ENCODE data around the gene VSTM2L.

- no peak for TF ChIP-seq TCF12 (IDR thresholded peaks at IDR 0.05; ENCODE audit: low read depth)
- TF ChIP-seq YY1 (IDR thresholded peaks at IDR 0.05; ENCODE audit: low read depth), result no peak
- no peak for TF ChIP-seq EP300 (IDR thresholded peaks at IDR 0.05; ENCODE audit: borderline replicate concordance)
- TF ChIP-seq CEBPB (IDR thresholded peaks at IDR 0.05), result no peak
- TF ChIP-seq RAD21 (IDR thresholded peaks at IDR 0.05; ENCODE audit: low read depth), result no peak
- TF ChIP-seq, protein P1, sequence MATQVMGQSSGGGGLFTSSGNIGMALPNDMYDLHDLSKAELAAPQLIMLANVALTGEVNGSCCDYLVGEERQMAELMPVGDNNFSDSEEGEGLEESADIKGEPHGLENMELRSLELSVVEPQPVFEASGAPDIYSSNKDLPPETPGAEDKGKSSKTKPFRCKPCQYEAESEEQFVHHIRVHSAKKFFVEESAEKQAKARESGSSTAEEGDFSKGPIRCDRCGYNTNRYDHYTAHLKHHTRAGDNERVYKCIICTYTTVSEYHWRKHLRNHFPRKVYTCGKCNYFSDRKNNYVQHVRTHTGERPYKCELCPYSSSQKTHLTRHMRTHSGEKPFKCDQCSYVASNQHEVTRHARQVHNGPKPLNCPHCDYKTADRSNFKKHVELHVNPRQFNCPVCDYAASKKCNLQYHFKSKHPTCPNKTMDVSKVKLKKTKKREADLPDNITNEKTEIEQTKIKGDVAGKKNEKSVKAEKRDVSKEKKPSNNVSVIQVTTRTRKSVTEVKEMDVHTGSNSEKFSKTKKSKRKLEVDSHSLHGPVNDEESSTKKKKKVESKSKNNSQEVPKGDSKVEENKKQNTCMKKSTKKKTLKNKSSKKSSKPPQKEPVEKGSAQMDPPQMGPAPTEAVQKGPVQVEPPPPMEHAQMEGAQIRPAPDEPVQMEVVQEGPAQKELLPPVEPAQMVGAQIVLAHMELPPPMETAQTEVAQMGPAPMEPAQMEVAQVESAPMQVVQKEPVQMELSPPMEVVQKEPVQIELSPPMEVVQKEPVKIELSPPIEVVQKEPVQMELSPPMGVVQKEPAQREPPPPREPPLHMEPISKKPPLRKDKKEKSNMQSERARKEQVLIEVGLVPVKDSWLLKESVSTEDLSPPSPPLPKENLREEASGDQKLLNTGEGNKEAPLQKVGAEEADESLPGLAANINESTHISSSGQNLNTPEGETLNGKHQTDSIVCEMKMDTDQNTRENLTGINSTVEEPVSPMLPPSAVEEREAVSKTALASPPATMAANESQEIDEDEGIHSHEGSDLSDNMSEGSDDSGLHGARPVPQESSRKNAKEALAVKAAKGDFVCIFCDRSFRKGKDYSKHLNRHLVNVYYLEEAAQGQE (IDR thresholded peaks at IDR 0.05; ENCODE audit: low read depth), result no peak
- TF ChIP-seq CREB1 (IDR thresholded peaks at IDR 0.05; ENCODE audit: low read depth), result no peak
- TF ChIP-seq EGR1 (IDR thresholded peaks at IDR 0.05), result no peak
- no peak for TF ChIP-seq TEAD4 (IDR thresholded peaks at IDR 0.05)
- TF ChIP-seq, protein P2, sequence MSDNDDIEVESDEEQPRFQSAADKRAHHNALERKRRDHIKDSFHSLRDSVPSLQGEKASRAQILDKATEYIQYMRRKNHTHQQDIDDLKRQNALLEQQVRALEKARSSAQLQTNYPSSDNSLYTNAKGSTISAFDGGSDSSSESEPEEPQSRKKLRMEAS (IDR thresholded peaks at IDR 0.05), result no peak
Measured at GRCh38 chr20:37986044-37986858, 83.3 kb downstream of the VSTM2L start.

Measured in Ishikawa (cell line).